ENCODE data around the gene DLX3. TPM values are rescaled to one million over a fixed set of nuclear protein-coding genes. Genes with fewer than 3 reads are reported as not detected.

The DLX3 gene

Small RNAs within 50 kb of the gene (small RNA-seq; reads per million reads assigned to genes)
- gene RNU6-1313P (ENCODE audit: insufficient read depth) = not detected

Data from mesendoderm (in vitro differentiated cells).